ENCODE data around the gene PRL.

- no peak for TF ChIP-seq CTCF (conservative IDR thresholded peaks at IDR 0.05 in 1 of 2, IDR thresholded peaks at IDR 0.05 in 1 of 2; ENCODE audit: low read depth in 1 of 2, low read length in 2 of 2)
- TF ChIP-seq EZH2 (IDR thresholded peaks at IDR 0.05; ENCODE audit: low read length, missing control alignments): no peak
These were observed 47.0 kb downstream of the PRL start for GRCh38 chr6:22249711-22250350.
